RPMI8226 (cell line): ENCODE results near the gene STING1.
"Not testable (repeated sequence)": the region's sequence is repeated elsewhere in the genome, so short reads cannot be mapped to it uniquely, and the experiment has no call there.

Source experiments
- DNase-seq: peaks from one replicate; pipeline ENCODE4 v3.0.0-alpha.2; 2015

STING1 gene

DNA sequence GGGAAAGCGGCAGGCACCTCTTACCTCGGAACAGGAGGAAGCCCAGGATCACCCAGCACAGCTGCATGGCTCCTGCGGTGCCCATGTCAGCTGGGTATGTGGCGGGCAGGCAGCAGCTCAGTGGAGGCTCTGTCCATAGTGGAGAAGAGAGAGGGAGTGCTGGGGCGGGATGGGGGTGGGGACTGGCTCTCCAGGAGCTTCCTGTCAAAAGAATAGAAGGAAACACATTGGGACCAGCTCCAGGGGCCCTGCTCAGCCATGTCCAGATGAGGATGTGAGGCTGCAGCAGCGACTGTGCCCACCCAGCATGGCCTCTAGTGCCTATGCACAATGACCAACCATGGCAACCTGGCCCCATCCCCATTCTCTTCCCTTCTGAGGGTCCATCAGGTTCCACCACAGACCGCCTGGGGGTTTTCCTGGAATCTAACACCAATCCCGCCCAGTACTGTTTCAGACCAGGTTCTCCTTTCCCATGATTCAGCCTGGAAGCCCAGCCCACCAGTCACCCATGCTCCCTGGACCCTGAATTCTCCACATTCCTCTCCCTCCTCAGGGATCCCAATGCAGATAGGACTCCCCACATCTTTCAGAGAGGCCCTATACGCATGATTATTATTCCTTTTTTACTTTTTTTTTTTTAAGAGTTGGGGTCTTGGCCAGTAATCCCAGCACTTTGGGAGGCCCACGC lies 19.8 kb downstream of the STING1 start, which contains the start of gene ECSCR:
ECSCR (minus strand) TSS at position 158 of the 691 bp plus-strand sequence; CDS start at position 85, 73 bp downstream.
- no peak for DNase-seq

DNA sequence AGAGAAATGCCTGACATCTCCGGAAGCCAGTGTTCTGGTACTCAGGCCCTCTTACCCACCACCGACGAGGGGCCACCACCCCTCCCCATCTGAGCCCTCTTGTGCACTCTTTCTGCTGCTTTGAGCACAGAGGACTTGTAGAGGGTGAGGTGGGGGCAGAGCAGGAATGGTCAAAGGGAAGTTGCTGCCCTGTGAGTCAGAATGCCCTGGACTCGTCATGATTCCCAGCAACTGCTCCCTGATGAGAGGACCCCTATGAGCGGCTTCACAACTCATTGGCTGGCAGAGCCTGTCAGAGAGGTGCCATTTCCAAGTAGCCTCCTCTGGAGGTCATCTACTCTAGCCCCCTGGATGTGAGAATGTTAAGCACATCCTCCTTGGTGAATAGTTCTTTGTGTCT lies 20.9 kb downstream of the STING1 start:
- no peak for DNase-seq

DNA sequence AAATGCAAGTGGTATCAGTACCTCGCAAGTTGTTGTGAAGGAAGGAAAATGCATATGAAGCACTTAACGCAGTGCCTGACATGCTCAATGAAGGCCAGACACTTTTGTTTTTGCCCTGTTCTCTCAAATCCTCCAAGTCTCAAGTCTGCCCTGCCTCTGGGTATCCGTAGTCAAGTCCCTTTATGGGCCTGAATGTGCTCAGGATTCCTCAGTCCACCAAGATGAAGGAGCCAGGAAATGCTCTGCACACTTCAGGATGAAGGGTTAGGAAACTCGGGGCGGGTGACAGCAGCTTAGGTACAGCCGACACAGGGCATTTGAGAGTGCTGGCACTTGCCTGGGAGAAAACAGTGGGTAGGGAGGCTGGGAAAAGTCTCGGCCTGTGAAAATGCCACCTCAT lies 21.4 kb downstream of the STING1 start:
- no peak for DNase-seq

DNA sequence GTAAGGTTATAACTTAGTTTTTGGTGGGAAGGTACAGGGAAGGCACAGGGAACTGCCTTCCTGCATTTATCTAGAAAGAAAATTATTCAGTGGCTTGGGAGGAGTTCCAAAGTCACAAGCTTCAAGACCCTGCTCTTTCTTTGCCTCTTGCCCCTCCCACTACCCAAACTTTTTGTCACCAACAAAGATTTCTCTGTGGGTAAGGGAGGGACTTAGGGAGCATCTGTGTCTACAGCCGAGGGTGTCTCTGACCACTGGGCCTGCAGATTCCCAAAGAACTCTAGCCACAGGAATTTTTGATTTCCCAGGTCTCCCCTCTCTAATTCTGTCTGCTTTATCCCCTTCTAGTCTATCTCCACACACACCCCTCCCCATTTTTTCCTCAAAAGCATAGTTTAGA lies 22.1 kb downstream of the STING1 start:
- no peak for DNase-seq

DNA sequence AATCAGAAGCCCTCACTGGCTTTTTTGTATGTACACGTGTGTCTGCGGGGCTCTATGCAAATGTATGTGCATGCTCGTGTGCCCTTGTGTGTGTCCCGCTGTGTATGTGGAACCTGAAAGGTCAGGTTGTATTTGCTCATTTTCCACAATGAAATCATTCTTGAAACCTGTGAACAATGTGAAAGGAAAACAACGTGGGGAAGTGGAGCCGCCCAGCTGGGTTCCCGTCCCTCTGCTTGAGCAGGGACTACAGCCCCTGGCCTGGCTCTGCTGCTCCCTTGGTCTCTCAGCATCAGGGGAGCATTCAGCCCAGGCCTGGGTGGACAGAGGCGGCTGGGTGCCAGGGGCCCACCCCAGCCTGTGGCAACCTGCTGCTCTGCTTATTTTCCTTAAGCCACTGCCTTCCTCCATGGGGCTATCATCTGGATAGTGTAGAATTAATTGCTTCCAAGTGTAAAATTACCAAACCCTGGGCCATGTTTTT lies 23.1 kb downstream of the STING1 start:
- DNase-seq: no peak

DNA sequence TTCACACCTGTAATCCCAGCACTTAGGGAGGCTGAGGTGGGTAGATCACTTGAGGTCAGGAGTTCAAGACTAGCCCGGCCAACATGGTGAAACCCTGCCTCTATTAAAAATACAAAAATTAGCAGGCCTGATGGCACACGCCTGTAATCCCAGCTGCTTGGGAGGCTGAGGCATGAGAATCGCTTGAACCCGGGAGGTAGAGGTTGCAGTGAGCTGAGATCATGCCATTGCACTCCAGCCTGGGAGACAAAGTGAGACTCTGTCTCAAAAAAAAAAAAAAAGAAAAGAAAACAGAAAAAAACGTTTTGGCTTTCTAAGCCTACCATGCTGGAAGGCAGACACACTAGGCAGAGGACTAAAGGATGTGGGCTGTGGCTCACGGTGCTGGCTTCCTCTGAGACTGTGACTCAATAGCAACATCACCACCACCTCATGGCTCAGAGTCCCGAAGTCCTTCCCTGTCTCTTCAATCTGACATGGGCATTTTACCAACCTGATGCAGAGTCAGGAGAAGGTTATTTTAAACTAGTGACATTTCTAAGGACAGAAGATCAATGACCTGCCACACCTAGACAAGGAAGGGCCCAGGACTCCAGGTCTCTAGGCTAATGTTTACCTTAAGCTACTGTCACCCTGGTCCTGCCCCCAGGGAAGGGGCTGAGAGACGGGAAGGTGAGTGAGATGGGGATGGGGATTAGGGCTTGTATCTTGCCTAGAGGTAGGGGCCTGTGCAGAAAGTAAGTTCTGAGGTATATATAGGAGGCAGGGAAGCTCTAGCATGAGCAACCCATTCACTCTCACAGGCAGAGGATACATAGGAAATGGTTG lies 23.8 kb downstream of the STING1 start:
- no peak for DNase-seq

DNA sequence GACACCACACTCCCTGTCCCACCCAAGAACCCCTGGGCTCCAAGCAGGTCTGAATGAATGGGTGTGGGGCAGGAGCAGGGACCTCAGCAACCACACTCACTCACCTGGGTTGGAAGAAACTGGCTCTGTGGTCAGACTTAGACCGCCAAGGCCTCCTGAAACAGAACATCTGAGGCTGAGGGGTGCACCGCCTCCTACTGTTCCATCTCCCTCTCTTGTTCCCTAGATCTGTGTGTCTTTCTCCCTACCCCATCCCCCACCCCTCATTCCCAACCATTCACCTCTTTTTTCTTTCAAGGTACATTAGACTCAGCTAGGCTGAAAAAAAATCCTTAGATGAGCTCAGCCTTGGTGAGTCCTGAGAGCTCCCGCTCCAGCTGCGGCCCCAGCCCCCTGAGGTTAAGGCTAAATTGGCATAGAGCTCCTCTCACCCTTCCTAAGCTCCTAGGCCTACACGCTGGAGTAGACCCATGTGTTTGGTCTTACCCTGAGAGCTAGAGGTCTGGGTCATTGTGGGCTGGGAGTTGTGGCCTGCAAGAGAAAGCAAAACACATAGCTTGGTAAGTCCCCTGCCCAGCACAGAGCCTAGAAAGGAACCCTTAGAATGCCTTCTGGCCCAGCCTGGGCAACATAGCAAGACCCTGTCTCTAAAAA lies 24.8 kb downstream of the STING1 start:
- DNase-seq: no peak

DNA sequence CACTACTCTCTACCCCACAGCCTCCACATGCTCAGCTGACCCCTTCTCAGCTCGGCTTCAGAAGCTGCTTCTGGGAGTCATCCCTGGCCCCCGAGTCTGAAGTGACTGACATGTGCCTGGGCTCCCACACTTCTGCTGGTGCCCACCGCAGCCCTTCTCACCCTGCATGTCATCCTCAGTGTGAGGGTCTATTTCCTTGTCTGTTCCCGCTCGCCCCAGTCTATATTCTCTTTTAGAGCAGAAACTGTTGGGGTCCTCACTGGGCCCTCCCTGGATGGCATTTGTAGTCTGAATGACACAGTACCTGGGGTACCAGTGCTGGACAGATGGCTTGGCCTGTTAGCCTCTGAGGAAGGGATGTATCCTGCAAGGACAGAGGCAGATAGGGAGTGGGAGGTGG lies 25.3 kb downstream of the STING1 start:
- no peak for DNase-seq

DNA sequence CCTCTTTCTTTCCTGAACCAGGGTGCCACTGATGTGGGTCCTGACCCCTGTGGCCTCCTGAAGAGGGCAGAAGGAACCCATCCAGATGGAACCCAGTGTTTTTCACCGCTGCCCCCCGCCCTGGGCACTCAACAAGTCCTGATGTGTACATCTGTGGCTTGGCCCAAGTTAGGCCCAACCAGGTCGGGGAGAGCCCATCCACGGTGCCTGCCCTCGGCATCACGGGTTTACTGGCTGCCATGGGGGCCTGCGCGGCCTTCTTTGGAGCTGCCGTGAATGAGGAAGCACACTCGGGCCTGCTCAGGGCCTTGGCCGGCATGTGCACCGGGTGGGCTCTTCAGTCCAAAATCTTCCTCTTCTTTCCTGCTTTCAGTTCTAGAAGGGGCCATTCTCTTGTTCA lies 25.8 kb downstream of the STING1 start:
- no peak for DNase-seq

DNA sequence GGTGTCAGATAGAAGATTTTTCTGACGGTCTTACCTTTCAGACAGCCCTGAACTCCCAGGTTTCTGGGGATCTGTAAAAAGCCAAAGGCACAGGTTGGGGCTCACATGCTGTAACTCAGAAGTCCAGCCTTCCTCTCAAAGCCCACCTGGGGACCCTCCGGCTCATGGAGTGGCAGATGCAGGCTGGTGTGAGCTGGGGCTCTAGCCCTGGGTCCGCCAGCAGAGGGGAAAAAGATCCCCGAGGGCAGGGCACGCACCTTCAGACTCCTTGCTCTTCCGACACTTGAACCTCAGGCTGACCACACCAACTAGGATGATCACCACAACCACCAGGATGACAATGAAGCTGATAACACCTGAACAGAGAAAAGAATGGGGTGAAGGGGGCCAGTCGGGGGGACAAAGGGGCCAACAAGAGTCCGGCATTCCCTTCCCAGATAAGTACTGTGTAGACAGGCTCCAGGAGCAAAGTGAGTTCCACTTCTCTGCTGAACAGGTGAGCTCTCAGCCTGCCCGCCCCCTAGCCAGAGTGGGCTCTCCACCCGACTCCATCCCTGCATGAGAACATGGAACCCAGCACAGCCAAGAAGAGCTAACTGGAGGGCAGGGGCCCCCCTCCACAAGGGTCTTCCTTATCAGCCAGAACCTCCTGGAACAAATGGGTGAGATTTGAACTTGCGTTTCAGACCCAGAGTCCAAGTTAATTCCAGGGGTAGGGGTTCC lies 27.8 kb downstream of the STING1 start:
- DNase-seq: no peak

DNA sequence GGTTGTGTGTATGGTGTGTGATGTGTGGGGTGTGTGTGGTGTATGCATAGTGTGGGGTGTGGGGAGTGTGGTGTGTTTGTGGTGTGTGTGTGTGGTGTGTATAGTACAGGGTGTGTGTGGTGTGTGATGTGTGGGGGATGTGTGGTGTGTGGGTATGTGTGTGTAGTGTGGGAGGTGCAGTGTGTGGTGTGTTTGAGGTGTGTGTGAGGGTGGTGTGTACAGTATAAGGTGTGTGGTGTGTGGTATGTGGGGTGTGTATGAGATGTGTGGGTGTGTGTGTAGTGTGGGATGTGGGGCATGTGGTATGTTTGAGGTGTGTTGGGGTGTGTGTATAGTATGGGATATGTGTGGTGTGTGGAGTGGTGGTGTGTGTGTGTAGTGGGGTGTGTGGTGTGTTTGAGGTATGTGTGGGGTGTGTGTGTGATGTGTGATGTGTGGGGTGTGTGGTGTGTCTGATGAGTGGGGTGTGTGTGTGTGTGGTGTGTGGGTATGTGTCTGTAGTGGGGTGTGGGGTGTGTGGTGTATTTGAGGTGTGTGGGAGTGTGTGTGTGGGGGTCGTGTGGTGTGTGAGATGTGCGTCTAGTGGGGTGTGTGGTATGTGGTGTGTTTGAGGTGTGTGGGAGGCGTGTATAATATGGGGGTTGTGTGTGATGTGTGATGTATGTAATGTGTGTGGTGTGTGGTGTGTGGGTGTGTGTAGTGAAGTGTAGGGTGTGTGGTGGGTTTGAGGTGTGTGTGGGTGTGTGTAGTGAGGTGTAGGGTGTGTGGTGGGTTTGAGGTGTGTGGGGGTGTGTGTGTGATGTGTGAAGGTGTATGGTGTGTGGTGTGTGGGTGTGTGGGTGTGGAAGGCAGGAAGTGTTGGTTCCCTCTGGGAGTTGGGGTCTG lies 28.6 kb downstream of the STING1 start:
- no peak for DNase-seq

DNA sequence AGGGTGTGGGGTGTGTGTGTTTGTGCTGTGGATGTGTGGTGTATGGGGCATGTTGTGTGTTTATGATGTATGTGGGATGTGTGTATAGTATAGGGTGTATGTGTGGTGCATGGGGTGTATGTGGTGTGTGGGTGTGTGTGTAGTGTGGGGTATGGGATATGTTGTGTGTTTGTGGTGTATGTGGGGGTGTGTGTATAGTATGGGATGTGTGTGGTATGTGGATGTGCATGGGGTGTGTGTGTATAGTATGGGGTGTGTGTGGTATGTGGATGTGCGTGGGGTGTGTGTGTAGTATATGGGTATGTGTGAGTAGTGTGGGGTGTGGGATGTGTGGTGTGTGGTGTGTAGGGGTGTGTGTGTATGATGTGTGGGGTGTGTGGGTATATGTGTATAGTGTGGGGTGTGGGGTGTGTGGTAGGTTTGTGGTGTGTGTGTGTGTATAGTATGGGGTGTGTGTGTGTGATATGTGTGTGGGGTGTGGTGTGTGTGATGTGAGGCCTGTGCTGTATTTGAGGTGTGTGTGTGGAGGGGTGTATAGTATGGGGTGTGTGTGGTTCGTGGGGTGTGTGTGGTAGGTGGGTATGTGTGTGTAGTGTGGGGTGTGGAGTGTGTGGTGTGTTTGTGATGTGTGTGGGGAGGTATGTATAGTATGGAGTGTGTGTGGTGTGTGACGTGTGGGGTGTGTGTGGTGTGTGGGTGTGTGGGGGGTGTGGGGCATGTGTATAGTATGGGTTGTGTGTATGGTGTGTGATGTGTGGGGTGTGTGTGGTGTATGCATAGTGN lies 30.5 kb downstream of the STING1 start:
- DNase-seq: no peak

DNA sequence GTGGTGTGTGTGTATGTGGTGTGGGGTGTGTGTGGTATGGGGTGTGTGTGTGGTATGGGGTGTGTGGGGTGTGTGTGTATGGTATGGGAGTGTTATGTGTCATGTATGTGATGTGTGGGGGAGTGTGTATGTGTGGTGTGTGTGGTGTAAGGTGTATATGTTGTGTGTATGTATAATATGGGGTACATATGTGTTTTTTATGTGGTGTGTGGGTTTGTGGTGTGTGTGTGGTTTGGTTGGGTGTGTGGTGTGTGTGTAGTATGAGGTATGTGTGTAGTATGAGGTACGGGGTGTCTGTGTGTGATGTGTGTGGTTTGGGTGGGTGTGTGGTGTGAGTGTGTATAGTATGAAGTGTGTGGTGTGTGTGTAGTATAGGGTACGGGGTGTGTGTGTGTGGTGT lies 31.4 kb downstream of the STING1 start:
- no peak for DNase-seq

DNA sequence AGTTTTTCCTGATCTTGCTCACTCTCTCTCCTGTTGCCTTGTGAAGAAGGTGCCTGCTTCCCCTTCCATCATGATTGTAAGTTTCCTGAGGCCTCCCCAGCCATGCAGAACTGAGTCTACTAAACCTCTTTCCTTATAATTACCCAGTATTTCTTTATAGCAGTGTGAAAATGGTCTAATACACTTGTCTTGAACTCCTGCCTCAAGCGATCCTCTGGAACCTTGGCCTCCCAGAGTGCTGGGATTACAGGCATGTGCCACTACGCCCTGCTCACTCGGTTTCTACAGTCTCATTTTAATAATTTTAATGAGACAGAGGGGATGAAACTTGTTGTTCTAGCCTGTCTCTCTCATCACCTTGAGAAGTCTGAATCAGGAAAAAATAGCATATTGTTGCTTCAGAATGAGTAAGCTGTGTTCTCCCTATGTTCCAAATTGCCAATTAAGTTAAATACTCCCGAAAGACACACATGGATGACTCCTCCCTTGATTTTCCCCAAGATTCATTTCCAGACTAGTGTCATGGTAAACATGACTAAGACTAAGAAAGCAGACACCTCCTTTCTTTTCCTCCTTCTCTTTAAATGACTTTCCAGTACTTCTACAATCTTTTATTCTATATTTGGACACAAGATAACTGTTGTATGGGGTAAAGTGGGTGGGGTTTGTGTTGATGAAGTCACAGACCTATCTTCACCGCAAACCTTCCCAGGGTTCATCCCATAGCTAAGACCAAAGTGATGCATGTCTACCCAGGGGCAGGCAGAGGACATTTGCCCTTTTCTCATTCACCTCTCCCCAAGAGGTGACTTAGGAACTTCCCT lies 35.4 kb downstream of the STING1 start:
- no peak for DNase-seq

DNA sequence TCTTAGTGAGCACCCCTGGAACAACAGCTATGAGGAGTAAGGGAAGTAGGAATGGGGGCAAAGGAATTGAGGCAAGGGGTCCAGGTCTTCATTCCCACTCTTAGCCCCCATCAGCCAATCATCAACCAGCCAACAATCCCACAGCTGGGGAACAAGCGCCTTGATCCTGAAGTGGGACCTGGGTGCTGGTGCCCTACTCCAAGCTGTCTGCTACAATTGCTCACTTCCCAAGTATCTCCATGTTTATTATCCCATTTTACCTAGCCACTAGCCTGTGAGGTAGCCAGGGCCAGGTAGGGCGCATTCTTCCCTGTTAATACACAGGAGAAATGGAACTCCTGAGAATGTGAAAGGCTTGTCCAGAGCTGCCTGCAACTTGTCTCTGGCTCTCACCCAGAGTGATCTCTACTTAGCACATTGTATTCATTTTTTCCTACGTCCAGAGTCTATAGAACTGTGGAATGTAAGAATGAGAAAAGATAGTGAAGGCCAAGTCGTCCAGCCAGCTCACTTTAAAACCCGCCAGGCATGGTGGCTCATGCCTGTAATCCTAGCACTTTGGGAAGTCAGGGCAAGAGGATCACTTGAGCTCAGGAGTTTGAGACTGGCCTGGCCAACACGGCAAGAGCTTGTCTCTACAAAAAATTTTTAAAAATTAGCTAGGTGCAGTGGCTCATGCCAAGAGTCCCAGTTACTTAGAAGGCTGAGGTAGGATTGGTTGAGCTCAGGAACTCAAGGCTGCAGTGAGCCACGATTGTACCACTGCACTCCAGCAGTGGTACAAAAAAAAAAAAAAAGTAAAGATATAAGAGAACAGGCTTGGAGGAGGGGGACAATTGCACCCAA lies 37.0 kb downstream of the STING1 start:
- DNase-seq: no peak

DNA sequence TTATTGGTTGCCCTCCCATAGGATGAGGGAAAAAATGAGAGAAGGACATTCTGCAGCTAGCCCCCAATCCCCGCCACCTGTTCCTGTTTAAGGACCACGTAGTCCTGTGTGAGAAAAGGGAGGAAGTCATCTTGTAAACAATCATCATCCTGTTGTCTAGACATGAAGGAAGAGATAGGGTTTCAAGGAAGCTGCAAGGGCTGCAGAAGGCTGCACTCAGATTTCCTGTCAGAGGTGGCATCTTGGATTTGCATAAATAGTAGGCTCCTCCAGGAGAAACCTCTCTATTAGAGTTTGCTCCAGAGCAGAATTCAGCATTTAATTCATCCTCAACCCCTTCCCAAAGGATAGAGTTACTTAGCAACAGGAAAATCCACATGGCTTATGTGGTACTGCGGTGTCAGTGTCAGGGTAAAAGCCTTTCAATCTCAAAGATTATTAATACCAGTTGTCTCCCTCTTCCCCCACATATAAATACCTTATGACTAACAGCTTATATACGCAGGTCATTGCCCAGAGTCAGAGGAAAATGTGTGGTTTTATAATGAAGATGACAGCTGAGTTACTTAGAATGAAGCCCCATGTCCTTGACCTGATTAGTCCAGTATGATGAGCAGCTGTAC lies 38.6 kb downstream of the STING1 start:
- no peak for DNase-seq

DNA sequence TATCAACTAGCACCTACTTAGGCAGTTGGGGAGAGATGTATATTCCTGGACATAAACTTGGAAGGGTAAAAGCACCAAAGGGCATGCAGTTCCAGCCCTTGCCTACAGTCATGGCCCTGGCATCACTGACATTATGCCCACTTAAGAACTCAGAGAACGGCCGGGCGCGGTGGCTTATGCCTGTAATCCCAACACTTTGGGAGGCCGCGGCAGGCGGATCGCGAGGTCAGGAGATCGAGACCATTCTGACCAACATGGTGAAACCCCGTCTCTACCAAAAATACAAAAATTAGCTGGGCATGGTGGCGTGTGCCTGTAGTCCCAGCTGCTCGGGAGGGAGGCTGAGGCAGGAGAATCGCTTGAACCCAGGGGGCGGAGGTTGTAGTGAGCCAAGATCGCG lies 42.1 kb downstream of the STING1 start:
- DNase-seq: not testable (repeated sequence)

DNA sequence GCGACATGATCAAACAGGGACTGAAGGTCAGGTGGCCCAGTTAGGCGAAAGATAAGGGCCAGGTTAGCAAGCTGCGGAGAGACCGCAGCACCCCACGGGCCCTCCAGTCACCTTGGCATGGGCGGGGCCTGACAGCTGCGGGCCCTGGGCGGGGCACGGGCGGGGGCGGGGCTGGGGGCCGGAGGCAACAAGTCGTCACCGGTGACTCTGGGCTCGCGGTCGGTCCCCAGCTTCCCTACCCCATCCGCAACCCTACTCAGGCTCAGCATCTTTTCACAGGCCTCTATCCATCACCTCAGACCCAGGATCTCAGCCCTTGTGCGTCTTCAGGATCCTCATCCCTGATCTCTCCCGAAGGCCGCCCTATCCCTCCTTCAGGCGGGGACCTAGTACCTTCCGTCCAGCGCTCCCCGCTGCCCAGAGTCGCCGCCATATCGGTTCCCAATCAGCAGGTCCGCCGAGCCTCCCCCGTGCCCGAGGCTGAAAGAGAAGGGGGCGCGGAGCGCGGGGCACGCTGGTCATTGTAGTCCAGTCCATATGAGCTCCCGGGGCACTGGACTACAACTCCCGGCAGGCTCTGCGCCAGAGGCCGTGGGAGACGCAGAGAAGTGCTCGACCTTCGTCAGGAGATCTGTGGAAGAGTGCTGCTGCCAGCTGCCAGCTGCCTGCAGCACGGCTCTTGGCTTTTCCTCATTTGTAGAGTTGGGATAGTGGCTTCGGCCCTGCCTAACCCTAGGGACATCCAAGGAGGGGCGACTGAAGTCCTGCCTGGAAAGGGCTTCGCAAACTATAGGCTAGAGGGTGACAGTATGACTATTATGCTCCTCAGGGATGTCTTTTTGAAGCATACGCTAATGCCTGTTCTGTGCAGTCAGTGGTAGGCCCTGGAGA lies 43.3 kb downstream of the STING1 start, which contains the start of gene DNAJC18:
DNAJC18 (minus strand) TSS at position 513 of the 891 bp plus-strand sequence; CDS start at position 433, 80 bp downstream.
- peak; percentile 90 for DNase-seq
